OCI-LY3 (cell line): ENCODE measurements around the gene PRRG2.
A peak's percentile ranks its signal among the peaks of the same experiment; 100 is the strongest.

Experiments used
- H2AFZ ChIP-seq: fragments of 200-600, 300-600 bp; shearing (Covaris generic); 2 replicates; pipeline ENCODE4 v1.6.0; 2014; ENCODE audit warnings: antibody characterized with exemption, low read depth, low read length
- H3K27ac ChIP-seq: fragments of 200-600, 300-600 bp; sonication (generic); 2 replicates; pipeline ENCODE4 v1.5.1; 2014; ENCODE audit warnings: mild to moderate bottlenecking, low read length, moderate library complexity, mixed read lengths
- H3K27me3 ChIP-seq: fragments of 200-600, 300-600 bp; sonication (generic); 2 replicates; pipeline ENCODE4 v1.6.1; 2014; ENCODE audit warnings: low read depth, low read length, mixed read lengths
- H3K36me3 ChIP-seq: fragments of 200-600, 300-600 bp; sonication (generic); replicated peaks from 2 replicates; pipeline ENCODE3; 2014; ENCODE audit warnings: low read depth, low read length, mixed read lengths
- H3K4me1 ChIP-seq: fragments of 300-600, 200-600 bp; sonication (generic); 2 replicates; pipeline ENCODE4 v1.6.1; 2014; ENCODE audit warnings: low read length, mixed read lengths
- H3K4me2 ChIP-seq: fragments of 200-600, 300-600 bp; sonication (generic); 2 replicates; pipeline ENCODE4 v1.6.1; 2014; ENCODE audit warnings: low read length, mixed read lengths
- H3K4me3 ChIP-seq: fragments of 300-600, 200-600 bp; sonication (generic); 2 replicates; pipeline ENCODE4 v1.5.1; 2014; ENCODE audit warnings: antibody characterized with exemption, mild to moderate bottlenecking, low read length, moderate library complexity
- H3K79me2 ChIP-seq: fragments of 300-600, 200-600 bp; shearing (Covaris generic); 2 replicates; pipeline ENCODE4 v1.6.1; 2014; ENCODE audit warnings: mild to moderate bottlenecking, low read length, mixed read lengths
- H3K9ac ChIP-seq: fragments of 300-600, 200-600 bp; shearing (Covaris generic); 2 replicates; pipeline ENCODE4 v1.6.0; 2014; ENCODE audit warnings: mild to moderate bottlenecking, low read length, moderate library complexity
- H3K9me3 ChIP-seq: fragments of 200-600, 300-600 bp; shearing (Covaris generic); 2 replicates; pipeline ENCODE4 v1.6.1; 2014; ENCODE audit warnings: low read length, mixed read lengths; ENCODE audit not compliant: insufficient read depth
- H4K20me1 ChIP-seq: fragments of 200-600, 300-600 bp; sonication (generic); 2 replicates; pipeline ENCODE4 v1.6.1; 2016; ENCODE audit warnings: low read length, mixed read lengths; ENCODE audit not compliant: insufficient read depth
- CTCF ChIP-seq: fragments of 200-600, 300-600 bp; sonication (generic); IDR thresholded peaks from 2 replicates; pipeline ENCODE4 v1.5.1; 2014; ENCODE audit warnings: antibody characterized with exemption, low read length, low read depth
- EZH2phosphoT487 ChIP-seq: fragments of 200-600 bp; shearing (Covaris generic); IDR thresholded peaks from 2 replicates; pipeline ENCODE4 v1.6.1; 2018; ENCODE audit warnings: antibody characterized with exemption, mixed run types, low read depth

PRRG2 gene

GRCh38 chr19:49590971-49591730 lies 10.0 kb downstream of the PRRG2 start, which contains the start of gene PRR12:
PRR12 (plus strand) TSS chr19:49591182; CDS start chr19:49591655, 473 bp downstream.
- H3K4me3 ChIP-seq, result peak within 1 kb of the TSS; percentile 77
- H3K36me3 ChIP-seq, result peaks cover 15% of the 10 kb centered on the region
- TF ChIP-seq EZH2phosphoT487 (no peak), CTCF (no peak)
- no peak within 1 kb of the TSS for H2AFZ ChIP-seq
- H3K4me1 ChIP-seq, result peaks cover 13% of the 10 kb centered on the region
- peak within 1 kb of the TSS; percentile 88 for H3K27ac ChIP-seq
- H3K27me3 ChIP-seq, result no peaks in the 10 kb centered on the region; the same call in 1 of the 2 replicates
- peak within 1 kb of the TSS; percentile 87 for H3K9ac ChIP-seq
- peaks cover 39% of the 10 kb centered on the region for H3K79me2 ChIP-seq
- H3K4me2 ChIP-seq, result peak within 1 kb of the TSS; percentile 83
- H4K20me1 ChIP-seq, result peaks cover 11% of the 10 kb centered on the region
- H3K9me3 ChIP-seq, result no peaks in the 10 kb centered on the region

DNA sequence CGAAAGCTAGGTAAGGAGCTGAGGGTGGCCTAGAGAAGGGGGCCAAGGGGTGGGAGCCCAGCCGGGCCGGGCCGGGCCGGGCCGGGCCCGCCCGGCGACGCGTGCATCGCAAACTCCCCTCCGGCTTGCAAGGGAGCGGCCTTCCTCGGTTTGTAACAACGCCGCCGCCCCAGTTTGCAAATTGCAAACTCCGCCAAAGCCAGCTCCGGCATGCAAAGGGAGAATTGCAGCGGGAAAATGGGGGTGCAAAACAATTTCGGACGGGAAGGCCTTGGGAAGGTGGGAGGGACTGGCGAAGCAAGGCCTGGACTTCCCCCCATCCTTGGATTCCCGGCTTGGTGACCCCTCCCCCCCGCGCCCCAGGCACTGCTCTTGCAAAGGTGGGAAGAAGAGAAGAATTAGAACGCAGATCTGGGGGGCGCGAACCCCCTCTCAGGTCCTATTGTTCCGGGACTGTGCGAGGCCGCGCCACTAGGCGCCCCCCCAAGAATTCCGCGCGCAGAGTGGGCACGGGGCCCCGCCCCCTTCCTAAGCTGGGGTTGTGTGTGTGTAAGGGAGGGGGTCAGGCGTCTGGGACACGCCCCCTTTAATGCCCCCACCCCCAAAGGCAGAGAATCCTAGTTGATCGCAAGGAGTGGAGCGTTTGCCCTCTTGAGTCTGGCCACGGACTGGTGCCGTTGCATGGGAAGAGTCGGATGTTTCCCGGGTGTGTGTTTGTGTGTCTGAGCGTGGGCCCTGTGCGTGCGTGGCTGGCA lies 10.8 kb downstream of the PRRG2 start:
- Histone ChIP-seq H3K4me1 (peaks cover 13% of the 10 kb centered on the region), H3K27ac (peak overlapping the region; percentile 88), H4K20me1 (peaks cover 11% of the 10 kb centered on the region), H3K9me3 (no peaks in the 10 kb centered on the region), H3K79me2 (peaks cover 40% of the 10 kb centered on the region), H3K27me3 (no peaks in the 10 kb centered on the region; the same call in 1 of the 2 replicates), H3K4me3 (peak overlapping the region; percentile 77), H3K4me2 (peak overlapping the region; percentile 83), H2AFZ (no peak overlapping the region), H3K9ac (peak overlapping the region; percentile 87), H3K36me3 (peaks cover 19% of the 10 kb centered on the region)
- TF ChIP-seq CTCF (peak; percentile 9; the same call in 1 of the 2 replicates), EZH2phosphoT487 (no peak)

DNA sequence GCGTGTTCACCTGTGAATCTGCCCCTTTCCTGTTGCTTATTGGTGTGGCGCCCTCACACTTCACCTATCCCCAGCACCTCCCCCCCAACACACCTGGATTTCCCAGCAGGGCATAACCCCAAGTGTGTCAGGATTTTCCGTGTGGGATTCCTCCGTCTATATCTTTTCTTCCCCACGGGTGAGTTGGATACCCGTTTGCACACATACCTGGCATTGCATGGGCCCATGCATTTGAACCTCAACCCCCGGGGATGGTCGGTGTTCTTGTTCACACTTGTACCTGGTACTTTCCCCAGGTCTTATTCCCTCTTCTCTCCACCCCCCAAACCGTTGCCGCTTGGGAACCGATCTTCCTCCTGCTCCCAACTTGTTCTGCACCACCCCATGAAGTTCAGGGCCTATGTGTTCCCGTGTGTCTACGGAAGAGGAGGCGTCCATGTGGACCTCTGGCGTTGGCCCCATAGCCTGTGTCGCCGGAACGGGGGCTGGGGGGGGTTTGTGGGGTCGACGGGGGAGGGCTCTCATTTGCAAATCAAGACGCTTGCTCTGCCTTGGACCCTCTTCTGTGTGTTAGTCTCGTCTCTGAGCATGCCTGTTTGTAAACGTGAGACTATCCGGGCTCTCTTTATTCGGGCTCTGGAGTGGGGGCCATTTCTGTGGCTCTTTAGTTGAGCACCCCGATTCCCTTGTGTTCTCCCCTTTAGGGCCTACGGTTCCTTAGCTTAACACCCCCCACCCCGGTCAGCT lies 11.5 kb downstream of the PRRG2 start:
- Histone ChIP-seq H3K9me3 (no peaks in the 10 kb centered on the region), H3K4me1 (peaks cover 13% of the 10 kb centered on the region), H3K4me2 (peak overlapping the region; percentile 83), H2AFZ (no peak overlapping the region), H3K79me2 (peaks cover 45% of the 10 kb centered on the region), H3K36me3 (peaks cover 26% of the 10 kb centered on the region), H3K9ac (peak overlapping the region; percentile 87), H3K27me3 (no peaks in the 10 kb centered on the region; the same call in 1 of the 2 replicates), H4K20me1 (peaks cover 11% of the 10 kb centered on the region), H3K4me3 (peak overlapping the region; percentile 77), H3K27ac (peak overlapping the region; percentile 88)
- no peak for TF ChIP-seq CTCF
- no peak for TF ChIP-seq EZH2phosphoT487
